LNCaP clone FGC (cell line): Measurements from ENCODE around the gene PSMB4.

ENCODE experiments used
- DNase-seq: peaks from one replicate; pipeline ENCODE4 v3.0.0-alpha.2; 2011; ENCODE audit warnings: low read depth
- H3K4me3 ChIP-seq: 2 replicates; pipeline ENCODE4 v1.5.1; 2011; ENCODE audit warnings: mild to moderate bottlenecking, low read depth, low read length, control low read depth
- TF ChIP-seq, protein P1 (sequence below): IDR thresholded peaks from 2 replicates; pipeline ENCODE4 v1.5.1; 2012; ENCODE audit warnings: mild to moderate bottlenecking; ENCODE audit not compliant: control insufficient read depth, insufficient read depth; ENCODE audit errors: extremely low read depth

PSMB4 gene

DNA sequence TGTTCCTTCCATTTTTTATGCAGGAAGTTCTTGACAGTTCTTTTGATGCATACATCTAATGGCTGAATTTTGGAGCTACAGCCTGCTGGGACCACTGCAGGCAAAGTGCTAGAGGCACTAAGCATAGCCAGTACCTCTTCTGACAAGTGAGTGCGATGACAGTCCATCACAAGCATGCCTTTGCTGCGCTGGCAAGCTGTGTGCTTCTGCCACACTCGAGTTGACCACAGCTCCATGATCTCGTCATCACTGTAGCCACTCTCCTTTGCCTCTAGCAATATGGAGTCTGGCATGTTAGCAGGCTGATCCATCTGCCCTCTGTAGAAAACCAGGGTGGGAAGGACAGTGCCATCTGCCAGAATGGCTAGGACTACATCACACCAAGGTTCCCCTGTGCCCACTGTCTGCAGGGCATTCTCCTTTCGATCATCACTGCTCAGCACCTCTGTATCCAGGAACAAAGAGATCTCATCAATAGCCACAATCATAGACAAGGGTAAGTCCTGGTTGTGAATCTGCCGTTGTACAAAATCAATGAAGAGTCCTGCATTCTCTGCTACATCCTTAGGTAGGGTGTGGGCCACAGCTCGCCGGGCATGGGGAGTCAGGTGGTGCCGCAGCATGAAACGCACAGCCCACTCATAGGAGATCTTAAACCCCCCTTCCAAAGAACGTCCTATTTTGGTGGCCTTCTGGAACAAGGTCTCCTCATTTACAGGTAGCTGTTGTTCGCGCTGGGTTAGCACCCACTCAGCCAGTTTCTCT is 6.0 kb downstream of the PSMB4 start:
- DNase-seq: no peak
- H3K4me3 ChIP-seq: no peak overlapping the region
- TF ChIP-seq, protein P1, sequence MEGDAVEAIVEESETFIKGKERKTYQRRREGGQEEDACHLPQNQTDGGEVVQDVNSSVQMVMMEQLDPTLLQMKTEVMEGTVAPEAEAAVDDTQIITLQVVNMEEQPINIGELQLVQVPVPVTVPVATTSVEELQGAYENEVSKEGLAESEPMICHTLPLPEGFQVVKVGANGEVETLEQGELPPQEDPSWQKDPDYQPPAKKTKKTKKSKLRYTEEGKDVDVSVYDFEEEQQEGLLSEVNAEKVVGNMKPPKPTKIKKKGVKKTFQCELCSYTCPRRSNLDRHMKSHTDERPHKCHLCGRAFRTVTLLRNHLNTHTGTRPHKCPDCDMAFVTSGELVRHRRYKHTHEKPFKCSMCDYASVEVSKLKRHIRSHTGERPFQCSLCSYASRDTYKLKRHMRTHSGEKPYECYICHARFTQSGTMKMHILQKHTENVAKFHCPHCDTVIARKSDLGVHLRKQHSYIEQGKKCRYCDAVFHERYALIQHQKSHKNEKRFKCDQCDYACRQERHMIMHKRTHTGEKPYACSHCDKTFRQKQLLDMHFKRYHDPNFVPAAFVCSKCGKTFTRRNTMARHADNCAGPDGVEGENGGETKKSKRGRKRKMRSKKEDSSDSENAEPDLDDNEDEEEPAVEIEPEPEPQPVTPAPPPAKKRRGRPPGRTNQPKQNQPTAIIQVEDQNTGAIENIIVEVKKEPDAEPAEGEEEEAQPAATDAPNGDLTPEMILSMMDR: no peak

DNA sequence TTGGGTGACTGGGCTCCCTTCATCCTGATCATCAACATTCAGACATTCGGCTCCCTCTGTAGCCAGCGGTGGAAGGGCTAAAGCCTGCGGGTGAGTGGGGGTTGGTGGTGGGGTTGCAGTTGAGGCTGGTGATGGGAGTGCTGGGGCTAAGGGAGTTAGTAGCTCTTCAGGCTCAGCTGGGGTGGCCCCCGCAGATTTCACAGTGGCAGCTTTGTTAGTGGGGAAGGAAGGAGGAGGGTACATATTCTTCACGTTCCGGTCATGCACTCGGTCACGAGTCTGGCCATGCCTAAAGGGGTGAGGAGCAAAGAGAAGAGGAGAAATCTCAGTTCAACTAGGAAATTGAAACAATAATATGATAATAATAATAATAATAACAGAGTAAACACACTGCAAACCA is 6.8 kb downstream of the PSMB4 start:
- TF ChIP-seq, protein P1: no peak
- no peak for DNase-seq
- H3K4me3 ChIP-seq: no peak overlapping the region

DNA sequence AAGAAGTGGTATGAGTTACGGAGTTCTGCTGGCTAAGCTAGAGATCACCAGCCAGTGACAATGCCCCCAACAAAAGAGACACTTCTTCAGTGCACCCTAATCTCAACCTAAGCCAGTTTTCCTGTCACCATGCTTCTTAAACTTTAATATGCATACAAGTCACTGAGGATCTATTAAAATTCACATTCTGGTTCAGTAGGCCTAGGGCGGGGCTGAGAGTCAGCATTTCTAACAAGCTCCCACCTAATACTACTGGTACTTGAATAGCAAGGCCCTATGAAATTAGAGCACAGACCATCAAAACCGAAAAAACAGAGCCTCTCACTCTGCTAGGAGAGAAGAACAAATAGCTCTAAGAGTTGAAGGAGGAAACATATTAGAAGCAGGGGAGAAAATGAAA is 7.9 kb downstream of the PSMB4 start:
- no peak for DNase-seq
- no peak overlapping the region for H3K4me3 ChIP-seq
- TF ChIP-seq, protein P1: no peak

- no peak for DNase-seq
- TF ChIP-seq, protein P1: no peak
- H3K4me3 ChIP-seq: no peak overlapping the region
These were observed 9.5 kb downstream of the PSMB4 start for GRCh38 chr1:151408891-151409290.

DNA sequence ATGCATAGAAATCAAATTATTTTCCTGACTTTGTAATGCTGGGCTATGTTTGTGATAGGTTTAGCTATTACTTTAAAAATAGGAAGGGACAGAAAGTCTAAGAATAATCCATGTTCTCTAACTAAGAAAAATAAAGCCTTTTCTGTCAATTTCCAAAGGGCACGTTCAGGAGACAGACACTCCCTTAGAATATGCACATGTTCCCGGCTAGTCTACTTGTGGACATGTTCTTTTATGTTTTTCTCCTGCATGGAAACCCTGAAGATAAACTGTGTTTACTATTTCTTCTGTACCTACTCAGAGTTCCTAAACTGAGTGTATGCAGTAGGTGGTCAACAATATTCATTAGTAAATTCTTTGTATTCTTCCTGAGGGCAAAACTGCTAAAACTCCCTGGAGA is 12.5 kb downstream of the PSMB4 start:
- no peak for DNase-seq

GRCh38 chr1:151416231-151416630 is 16.9 kb downstream of the PSMB4 start:
- no peak overlapping the region for H3K4me3 ChIP-seq
- no peak for DNase-seq
- TF ChIP-seq, protein P1: no peak

More for the DNA sequence above, 12.5 kb downstream of the PSMB4 start:
- TF ChIP-seq, protein P1: no peak
- H3K4me3 ChIP-seq: no peak overlapping the region

DNA sequence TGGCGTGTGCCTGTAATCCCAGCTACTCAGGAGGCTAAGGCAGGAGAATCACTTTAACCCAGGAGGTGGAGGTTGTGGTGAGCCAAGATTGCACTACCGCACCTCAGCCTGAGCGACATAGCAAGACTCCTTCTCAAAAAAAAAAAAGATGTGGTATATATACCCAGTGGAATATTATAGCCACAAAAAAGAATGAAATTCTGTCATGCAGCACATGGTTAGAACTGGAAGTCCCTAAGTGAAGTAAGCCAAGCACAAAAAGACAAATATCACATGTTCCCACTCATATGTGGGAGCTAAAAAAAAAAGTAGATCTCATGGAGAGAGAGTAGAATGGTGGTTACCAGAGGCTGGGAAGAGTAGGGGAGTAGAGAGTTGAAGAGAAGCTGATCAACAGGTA is 18.7 kb downstream of the PSMB4 start:
- DNase-seq: no peak
- TF ChIP-seq, protein P1: no peak
- H3K4me3 ChIP-seq: no peak overlapping the region
